ENCODE results near the gene TMEM144.
A peak's percentile ranks its signal among the peaks of the same experiment; 100 is the strongest.

The TMEM144 gene

GRCh38 chr4:158299459-158300007, 89.2 kb downstream of the TMEM144 start:
- TF ChIP-seq CTCF (conservative IDR thresholded peaks at IDR 0.05; ENCODE audit: low read length) = no peak
- H3K4me3 ChIP-seq (ENCODE audit: low read length) = no peak overlapping the region
- no peak for DNase-seq (ENCODE audit: low read depth)

- DNase-seq (ENCODE audit: low read depth) = no peak
- no peak for TF ChIP-seq CTCF (conservative IDR thresholded peaks at IDR 0.05; ENCODE audit: low read length)
- no peak overlapping the region for H3K4me3 ChIP-seq (ENCODE audit: low read length)
Observed at GRCh38 chr4:158300012-158300411, 89.7 kb downstream of the TMEM144 start.

DNA sequence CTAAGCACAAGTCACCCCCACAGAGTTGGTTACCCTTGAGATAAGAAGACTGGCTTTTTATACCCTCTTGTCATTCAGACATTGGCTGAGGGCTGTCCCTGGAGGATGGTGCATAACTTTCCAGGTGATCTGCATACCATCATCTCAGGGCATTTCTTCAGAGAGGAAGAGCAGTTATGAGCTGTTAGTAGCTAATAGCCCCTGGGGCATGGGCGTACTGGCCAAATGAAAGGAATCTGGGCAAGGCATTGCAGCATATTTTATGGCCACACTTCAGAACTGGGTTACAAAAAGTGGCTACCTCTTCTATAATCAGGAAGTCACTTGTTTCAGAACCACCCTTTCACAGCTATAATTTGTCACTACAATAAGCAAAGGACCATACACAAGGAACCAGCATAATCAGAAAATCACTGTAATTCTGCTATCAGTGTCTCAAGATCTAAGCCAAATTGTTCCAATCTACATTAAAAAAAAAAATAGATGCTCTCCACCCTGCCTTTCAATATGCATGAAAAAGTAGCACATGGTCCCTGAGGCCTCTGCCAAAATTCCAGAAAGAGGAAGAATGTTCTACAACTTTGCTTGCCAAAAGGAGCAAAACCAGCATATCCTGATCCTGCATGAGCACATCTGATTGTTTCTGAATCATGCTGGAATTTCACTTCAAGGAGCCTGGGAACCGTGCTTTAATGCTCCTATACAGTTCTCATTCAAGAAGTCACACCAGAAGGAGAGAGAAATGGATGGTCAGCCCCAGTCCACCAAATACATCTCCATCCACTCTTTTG, 92.0 kb downstream of the TMEM144 start:
- H3K4me3 ChIP-seq (ENCODE audit: low read length) = no peak overlapping the region
- peak; percentile 91 for DNase-seq (ENCODE audit: low read depth)
- no peak for TF ChIP-seq CTCF (conservative IDR thresholded peaks at IDR 0.05; ENCODE audit: low read length)

DNA sequence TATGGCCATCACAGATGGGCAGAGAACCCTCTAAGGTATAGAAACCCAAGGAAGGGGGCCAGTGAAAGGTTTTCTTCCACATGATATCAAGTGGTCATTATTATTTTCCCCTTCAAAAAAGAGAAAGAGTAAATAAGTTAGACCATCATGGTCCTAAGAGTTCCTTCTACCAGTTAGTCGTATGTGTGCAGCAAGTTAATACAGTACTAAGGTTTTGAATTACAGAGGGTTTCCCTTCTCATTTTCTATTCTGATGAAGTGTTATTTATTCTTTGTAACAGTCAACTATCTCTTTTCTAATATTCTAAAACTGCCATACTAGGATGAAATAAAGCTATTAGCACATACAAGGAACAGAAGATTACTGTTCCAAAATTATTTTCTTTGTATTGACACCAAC, 94.4 kb downstream of the TMEM144 start:
- no peak for TF ChIP-seq CTCF (conservative IDR thresholded peaks at IDR 0.05; ENCODE audit: low read length)
- H3K4me3 ChIP-seq (ENCODE audit: low read length) = no peak overlapping the region
- no peak for DNase-seq (ENCODE audit: low read depth)
